Loucy (cell line): ENCODE results near the gene LIN37.

Experiments used
- H2AFZ ChIP-seq: fragments of 200-600 bp; sonication (generic); 2 replicates; pipeline ENCODE4 v1.6.0; 2016; ENCODE audit warnings: antibody characterized with exemption, mild to moderate bottlenecking, low read length, moderate library complexity
- H3F3A ChIP-seq: fragments of 200-600 bp; 2 replicates; pipeline ENCODE4 v1.6.0; 2016; ENCODE audit warnings: antibody characterized with exemption, low read depth, mild to moderate bottlenecking
- H3K27me3 ChIP-seq: fragments of 200-600 bp; sonication (generic); 2 replicates; pipeline ENCODE4 v1.6.1; 2014; ENCODE audit warnings: low read length, mild to moderate bottlenecking; ENCODE audit not compliant: insufficient read depth, poor library complexity, severe bottlenecking
- H3K36me3 ChIP-seq: fragments of 200-600 bp; sonication (generic); 2 replicates; pipeline ENCODE4 v1.6.1; 2016; ENCODE audit warnings: low read length; ENCODE audit not compliant: insufficient read depth
- H3K4me1 ChIP-seq: fragments of 200-600 bp; sonication (generic); 2 replicates; pipeline ENCODE4 v1.5.1; 2014; ENCODE audit warnings: low read length, mild to moderate bottlenecking; ENCODE audit not compliant: insufficient read depth, poor library complexity, severe bottlenecking
- H3K4me2 ChIP-seq: fragments of 200-600 bp; sonication (generic); 2 replicates; pipeline ENCODE4 v1.6.0; 2014; ENCODE audit warnings: antibody characterized with exemption, low read length, low read depth, mild to moderate bottlenecking; ENCODE audit not compliant: poor library complexity, severe bottlenecking
- H3K4me3 ChIP-seq: fragments of 200-600 bp; sonication (generic); 2 replicates; pipeline ENCODE4 v1.5.1; 2014; ENCODE audit warnings: low read length, mild to moderate bottlenecking, mixed read lengths; ENCODE audit not compliant: poor library complexity, severe bottlenecking
- H3K79me2 ChIP-seq: fragments of 200-600 bp; sonication (generic); 2 replicates; pipeline ENCODE4 v1.6.1; 2014; ENCODE audit warnings: low read length; ENCODE audit not compliant: insufficient read depth
- H3K9ac ChIP-seq: fragments of 200-600 bp; sonication (generic); 2 replicates; pipeline ENCODE4 v1.6.0; 2014; ENCODE audit warnings: mild to moderate bottlenecking, low read depth, low read length, moderate library complexity; ENCODE audit not compliant: poor library complexity, severe bottlenecking
- H3K9me2 ChIP-seq: fragments of 200-600 bp; sonication (generic); replicated peaks from 2 replicates; pipeline ENCODE4 v1.6.1; 2016; ENCODE audit warnings: low read depth, low read length, mixed read lengths
- H3K9me3 ChIP-seq: fragments of 200-600 bp; sonication (generic); 2 replicates; pipeline ENCODE4 v1.6.1; 2014; ENCODE audit warnings: mild to moderate bottlenecking, antibody characterized with exemption, low read length, low read depth; ENCODE audit not compliant: insufficient read depth
- H4K20me1 ChIP-seq: fragments of 200-600 bp; sonication (generic); 2 replicates; pipeline ENCODE4 v1.6.0; 2014; ENCODE audit warnings: antibody characterized with exemption, low read length, mild to moderate bottlenecking; ENCODE audit not compliant: insufficient read depth, poor library complexity, severe bottlenecking
- EZH2phosphoT487 ChIP-seq: fragments of 200-600 bp; IDR thresholded peaks from 2 replicates; pipeline ENCODE4 v1.6.1; 2018; ENCODE audit warnings: antibody characterized with exemption, mild to moderate bottlenecking, moderate library complexity, borderline replicate concordance
- TF ChIP-seq, protein P1 (sequence below): fragments of 200-600 bp; sonication (generic); conservative IDR thresholded peaks from 2 replicates; pipeline ENCODE4 v1.5.1; 2014; ENCODE audit warnings: mild to moderate bottlenecking, antibody characterized with exemption, low read length

The LIN37 gene

DNA sequence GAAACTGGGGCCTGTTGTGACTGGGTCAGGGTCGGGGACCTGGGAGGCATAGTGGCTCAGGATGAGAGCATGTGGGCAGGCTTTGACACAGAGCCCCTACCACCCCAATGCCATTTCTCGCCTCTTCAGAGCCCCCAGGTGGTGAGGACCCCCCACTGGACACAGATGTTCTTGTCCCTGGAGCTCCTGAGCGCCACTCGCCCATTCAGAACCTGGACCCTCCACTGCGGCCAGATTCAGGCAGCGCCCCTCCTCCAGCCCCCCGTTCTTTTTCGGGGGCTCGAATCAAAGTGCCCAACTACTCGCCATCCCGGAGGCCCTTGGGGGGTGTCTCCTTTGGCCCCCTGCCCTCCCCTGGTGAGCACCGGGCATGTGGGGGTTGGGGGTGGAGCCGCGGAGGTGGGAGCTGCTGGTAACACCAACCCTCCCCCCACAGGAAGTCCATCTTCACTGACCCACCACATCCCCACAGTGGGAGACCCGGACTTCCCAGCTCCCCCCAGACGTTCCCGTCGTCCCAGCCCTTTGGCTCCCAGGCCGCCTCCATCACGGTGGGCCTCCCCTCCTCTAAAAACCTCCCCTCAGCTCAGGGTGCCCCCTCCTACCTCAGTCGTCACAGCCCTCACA lies 16.5 kb upstream of the LIN37 start:
- H3K4me3 ChIP-seq, result no peak overlapping the region
- no peak for TF ChIP-seq EZH2phosphoT487
- TF ChIP-seq, protein P1, sequence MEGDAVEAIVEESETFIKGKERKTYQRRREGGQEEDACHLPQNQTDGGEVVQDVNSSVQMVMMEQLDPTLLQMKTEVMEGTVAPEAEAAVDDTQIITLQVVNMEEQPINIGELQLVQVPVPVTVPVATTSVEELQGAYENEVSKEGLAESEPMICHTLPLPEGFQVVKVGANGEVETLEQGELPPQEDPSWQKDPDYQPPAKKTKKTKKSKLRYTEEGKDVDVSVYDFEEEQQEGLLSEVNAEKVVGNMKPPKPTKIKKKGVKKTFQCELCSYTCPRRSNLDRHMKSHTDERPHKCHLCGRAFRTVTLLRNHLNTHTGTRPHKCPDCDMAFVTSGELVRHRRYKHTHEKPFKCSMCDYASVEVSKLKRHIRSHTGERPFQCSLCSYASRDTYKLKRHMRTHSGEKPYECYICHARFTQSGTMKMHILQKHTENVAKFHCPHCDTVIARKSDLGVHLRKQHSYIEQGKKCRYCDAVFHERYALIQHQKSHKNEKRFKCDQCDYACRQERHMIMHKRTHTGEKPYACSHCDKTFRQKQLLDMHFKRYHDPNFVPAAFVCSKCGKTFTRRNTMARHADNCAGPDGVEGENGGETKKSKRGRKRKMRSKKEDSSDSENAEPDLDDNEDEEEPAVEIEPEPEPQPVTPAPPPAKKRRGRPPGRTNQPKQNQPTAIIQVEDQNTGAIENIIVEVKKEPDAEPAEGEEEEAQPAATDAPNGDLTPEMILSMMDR, result no peak
- H3K4me2 ChIP-seq, result no peak overlapping the region
- no peaks in the 10 kb centered on the region for H4K20me1 ChIP-seq
- H2AFZ ChIP-seq, result no peak overlapping the region
- H3K9me3 ChIP-seq, result no peaks in the 10 kb centered on the region
- peaks cover 48% of the 10 kb centered on the region; the same call in 1 of the 2 replicates for H3K36me3 ChIP-seq
- H3K27me3 ChIP-seq, result no peaks in the 10 kb centered on the region
- H3F3A ChIP-seq, result no peaks in the 10 kb centered on the region
- H3K9ac ChIP-seq, result no peak overlapping the region
- no peaks in the 10 kb centered on the region for H3K4me1 ChIP-seq
- H3K79me2 ChIP-seq, result no peaks in the 10 kb centered on the region
- H3K9me2 ChIP-seq, result no peaks in the 10 kb centered on the region

DNA sequence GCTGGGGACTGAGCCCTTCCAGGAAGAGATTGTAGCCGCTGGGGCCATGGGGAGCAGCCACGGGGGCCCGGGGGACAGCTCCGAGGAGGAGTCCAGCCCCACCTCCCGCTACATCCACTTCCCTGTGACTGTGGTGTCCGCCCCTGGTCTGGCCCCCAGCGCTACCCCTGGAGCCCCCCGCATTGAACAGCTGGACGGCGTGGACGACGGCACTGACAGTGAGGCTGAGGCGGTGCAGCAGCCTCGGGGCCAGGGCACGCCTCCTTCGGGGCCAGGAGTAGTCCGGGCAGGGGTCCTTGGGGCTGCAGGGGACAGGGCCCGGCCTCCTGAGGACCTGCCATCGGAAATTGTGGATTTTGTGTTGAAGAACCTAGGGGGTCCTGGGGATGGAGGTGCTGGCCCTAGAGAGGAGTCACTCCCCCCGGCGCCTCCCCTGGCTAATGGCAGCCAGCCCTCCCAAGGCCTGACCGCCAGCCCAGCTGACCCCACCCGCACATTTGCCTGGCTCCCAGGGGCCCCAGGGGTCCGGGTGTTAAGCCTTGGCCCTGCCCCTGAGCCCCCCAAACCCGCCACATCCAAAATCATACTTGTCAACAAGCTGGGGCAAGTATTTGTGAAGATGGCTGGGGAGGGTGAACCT lies 15.7 kb upstream of the LIN37 start:
- H3K79me2 ChIP-seq, result no peaks in the 10 kb centered on the region
- no peak overlapping the region for H3K9ac ChIP-seq
- peaks cover 45% of the 10 kb centered on the region; the same call in 1 of the 2 replicates for H3K36me3 ChIP-seq
- H3K27me3 ChIP-seq, result no peaks in the 10 kb centered on the region
- no peak overlapping the region for H2AFZ ChIP-seq
- H3K4me2 ChIP-seq, result no peak overlapping the region
- no peaks in the 10 kb centered on the region for H3F3A ChIP-seq
- no peak overlapping the region for H3K4me3 ChIP-seq
- no peaks in the 10 kb centered on the region for H4K20me1 ChIP-seq
- TF ChIP-seq, protein P1, result no peak
- TF ChIP-seq EZH2phosphoT487, result no peak
- no peaks in the 10 kb centered on the region for H3K9me3 ChIP-seq
- H3K9me2 ChIP-seq, result no peaks in the 10 kb centered on the region
- H3K4me1 ChIP-seq, result no peaks in the 10 kb centered on the region

DNA sequence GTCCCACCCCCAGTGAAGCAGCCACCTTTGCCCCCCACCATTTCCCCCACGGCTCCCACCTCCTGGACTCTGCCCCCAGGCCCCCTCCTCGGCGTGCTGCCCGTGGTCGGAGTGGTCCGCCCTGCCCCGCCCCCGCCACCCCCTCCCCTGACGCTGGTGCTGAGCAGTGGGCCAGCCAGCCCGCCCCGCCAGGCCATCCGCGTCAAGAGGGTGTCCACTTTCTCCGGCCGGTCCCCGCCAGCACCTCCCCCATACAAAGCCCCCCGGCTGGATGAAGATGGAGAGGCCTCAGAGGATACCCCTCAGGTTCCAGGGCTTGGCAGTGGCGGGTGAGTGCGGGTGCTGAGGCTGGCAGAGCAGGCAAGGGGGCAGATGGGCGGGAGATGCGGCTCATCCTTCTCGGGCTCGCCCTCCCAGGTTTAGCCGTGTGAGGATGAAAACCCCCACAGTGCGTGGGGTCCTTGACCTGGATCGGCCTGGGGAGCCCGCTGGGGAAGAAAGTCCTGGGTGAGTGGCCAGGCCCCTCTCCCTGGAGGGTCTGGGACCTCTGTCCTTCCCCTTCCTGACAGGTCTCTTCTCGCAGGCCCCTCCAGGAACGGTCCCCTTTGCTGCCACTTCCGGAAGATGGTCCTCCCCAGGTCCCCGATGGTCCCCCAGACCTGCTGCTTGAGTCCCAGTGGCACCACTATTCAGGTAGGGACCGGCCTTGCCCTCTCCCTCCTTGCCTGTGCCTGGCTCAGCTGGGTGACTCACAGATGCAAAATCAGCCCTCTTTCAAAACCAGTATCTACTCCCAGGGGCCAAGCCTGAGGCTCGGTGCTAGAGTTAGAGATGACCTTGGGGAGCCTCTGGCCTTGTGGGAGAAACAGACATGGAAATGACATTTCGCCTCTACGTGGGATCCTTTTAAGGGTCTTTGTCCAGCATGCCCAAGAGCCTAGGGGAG lies 14.9 kb upstream of the LIN37 start:
- no peak overlapping the region for H3K9ac ChIP-seq
- no peaks in the 10 kb centered on the region for H4K20me1 ChIP-seq
- H3K27me3 ChIP-seq, result no peaks in the 10 kb centered on the region
- H3K4me1 ChIP-seq, result no peaks in the 10 kb centered on the region
- H3K9me2 ChIP-seq, result no peaks in the 10 kb centered on the region
- H3F3A ChIP-seq, result no peaks in the 10 kb centered on the region
- H3K4me3 ChIP-seq, result no peak overlapping the region
- H3K9me3 ChIP-seq, result no peaks in the 10 kb centered on the region
- no peak overlapping the region for H3K4me2 ChIP-seq
- peaks cover 45% of the 10 kb centered on the region; the same call in 1 of the 2 replicates for H3K36me3 ChIP-seq
- no peak overlapping the region for H2AFZ ChIP-seq
- TF ChIP-seq EZH2phosphoT487, result no peak
- TF ChIP-seq, protein P1, result no peak
- H3K79me2 ChIP-seq, result no peaks in the 10 kb centered on the region
